Tongue (tissue), 2 donors: ENCODE results near the gene ZBTB12. TPM values are rescaled to one million over a fixed set of nuclear protein-coding genes. Genes with fewer than 3 reads are reported as not detected.

ENCODE experiments used
- DNase-seq: peaks from one replicate; pipeline ENCODE4 v3.0.0-alpha.2; 2015
- total RNA-seq: library from RNA; depleted of rRNA; stranded (reverse); fragments of >200 nt; gene quantifications from one replicate; pipeline ENCODE4 v1.2.3, GENCODE V29; 2014

The ZBTB12 gene
- total RNA-seq, 1 donor from 2014 or later = 5.7 TPM

DNA sequence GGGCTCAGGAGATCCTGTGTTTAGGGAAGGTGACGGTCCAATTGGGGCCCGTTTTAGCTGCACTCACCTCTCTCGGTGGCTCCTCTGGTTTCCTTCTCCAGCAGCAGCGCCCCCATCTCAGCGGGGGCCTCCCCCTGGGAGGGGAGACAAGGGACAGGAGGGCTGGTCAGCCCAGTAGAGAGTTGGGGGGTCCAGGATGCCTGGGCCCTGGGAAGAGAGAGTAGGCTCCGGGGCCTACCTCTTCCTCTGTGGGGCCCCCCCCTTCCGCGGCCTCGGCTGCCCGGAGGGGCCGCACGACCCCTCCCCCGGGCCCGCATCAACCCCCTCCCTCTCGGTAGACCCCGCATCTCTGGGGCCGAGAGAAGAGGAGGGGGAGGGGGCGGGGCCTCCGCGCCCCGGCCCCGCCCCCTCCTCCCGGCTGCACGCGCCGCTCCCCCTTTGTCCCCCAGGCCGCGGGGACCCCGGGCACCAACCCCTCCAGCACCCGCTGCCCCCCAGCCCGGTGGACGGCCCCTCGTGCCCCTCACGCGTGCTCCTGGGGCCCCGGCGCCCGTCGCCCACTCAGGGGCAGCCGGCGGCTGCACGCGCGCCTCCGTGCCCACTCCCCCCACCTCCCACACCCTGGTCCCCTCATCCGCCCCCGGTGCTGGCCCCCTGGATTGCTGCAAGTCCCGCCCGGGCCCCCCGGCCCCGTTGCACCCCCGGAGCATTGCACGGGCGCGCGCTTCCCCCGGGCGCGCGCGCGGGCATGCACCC is 4.9 kb downstream of the ZBTB12 start:
- DNase-seq = no peak

DNA sequence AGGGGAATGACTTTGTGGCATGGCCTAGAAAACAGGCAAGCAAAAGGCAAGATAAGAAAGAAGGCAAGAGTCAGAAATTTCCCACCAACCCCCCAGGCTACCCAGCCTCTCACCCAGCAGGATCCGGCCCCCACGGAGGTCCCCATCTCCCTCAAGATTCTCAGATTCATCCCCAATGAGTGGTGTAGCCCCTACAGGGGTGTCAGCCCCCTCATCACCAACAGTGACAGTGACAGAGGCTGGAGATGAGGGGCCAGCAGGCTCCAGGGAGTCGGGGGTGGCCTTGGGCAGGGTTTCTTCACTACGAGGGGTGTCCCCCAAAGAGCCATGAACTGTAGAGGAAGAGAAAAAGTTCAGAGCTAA is 5.4 kb downstream of the ZBTB12 start:
- no peak for DNase-seq

DNA sequence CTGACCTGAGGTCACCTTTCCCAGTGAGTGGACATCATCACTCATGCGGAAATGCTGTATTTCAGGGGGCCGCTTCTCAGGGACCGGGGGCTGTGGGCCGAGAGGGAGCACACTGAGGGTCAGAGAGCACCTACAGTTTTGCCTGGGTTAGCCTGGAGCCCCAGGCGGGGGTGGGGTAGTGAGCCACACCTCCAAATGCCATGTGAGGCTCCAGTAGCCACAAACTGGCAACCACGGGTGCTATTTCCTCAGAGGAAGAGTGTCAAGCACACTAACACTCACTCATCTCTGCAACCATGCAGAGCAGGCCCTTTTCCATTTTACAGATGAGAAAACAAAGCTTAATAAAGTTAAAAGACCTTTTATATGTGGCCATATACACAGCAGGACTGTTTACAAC is 9.1 kb downstream of the ZBTB12 start:
- DNase-seq = no peak

- no peak for DNase-seq
These were observed 12.4 kb downstream of the ZBTB12 start for GRCh38 chr6:31889331-31889972.

DNA sequence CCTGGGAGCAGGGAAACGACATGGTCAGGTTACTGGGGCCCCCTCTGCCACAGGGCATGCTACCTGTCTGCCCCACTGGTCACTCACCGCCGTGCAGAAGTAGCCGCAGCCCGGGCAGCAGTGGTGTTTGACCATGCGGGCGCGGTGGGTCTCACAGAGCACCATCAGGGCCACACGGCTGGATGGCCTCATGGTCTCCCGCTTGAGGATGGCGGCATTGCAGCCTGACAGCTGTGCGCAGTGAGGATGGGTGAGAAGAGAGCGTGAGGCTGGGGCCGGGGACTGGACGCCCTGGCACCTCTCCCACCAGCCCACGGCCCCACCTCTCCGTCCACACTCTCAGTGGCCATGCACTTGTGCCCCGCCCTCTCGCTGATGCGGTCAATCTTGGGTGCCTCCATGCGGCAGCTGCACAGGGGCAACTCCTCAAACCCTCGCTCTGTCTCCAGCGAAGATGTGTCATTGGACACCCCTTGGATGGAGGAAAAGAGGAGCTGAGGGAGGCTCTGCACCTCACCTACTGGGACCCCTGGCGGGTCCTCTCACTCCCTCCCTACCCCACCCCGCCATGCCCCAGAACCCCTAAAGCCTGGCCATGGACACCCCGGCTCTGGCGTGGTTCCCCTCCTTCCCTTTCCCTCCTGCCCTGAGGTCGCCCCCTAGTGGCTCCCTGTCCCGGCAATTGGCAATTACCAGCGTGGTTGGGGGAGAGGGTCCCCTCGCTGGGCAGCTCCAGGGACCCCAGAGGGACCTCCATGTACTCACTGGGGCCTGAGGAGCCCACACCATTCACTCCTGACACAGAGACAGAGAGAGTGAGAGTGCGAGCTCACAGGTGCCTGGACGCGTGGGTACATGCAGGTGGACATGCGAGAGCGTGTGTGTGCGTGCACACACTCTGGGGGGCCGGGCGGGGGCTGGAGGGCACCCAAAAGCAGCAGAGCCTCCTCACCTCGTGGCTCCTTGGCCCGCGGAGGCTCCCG is 13.3 kb downstream of the ZBTB12 start:
- DNase-seq = peak; percentile 27

DNA sequence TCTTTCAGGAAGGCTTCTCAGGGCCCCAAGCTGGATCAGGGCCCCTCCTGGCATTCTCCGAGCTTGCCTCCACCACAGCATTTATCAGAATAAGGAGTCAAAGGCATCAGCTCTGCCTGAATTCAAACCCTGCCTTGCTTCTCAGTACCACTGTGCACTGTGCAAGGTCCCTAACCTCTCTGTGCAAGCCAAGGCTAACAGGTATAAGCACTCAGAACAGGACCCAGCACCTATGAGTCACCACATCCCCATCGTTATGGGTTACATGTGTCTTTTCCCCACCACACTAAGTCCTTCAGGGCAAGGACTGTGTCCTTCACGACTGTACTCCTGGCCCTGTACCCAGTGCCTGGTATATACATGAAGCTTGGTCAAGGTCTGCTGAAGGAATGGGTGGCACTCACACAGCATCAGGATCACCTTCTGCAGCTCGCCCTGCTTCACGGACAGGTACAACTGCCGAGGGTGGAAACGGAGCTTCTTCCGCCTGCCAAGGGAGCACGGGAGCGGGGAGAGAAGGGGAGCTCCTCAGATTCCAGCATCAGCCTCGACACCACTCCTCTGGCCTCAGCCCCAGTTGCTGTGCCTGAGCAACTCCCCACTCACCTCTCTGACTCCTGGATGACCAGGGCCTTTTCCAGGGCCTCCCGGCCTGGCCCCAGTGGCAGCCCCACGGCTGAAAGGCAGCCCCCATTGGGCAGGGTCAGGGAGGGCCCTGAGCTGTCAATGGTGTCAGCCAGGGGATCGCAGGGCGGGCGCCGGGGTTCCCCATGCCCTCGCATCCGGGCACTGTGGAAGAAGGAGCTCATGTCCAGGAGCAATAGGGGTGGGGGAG is 14.5 kb downstream of the ZBTB12 start:
- no peak for DNase-seq

GRCh38 chr6:31886541-31886991 is 15.3 kb downstream of the ZBTB12 start:
- no peak for DNase-seq

DNA sequence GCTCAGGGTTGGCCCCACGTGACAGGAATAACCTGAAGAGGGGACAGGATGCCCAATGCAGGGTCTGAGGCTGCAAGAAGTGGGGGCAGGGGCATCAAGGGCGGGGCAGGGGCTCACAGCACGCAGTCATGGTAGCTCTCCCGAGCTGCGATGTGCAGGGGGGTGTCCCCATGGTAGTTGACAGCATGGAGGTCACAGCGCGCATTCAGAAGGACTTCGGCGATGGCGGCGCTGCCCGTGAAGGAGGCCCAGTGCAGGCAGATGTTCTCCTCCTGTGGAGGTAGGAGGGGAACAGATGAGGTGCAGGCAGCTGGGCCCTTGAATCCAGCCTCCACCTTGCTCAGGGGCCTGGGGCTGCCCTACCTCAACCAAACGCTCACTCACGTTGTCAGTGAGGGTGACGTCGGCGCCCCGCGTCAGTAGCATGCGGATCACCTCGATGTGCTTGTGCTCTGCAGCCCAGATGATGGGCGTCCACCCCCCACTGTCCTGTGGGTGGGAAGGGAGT is 17.3 kb downstream of the ZBTB12 start:
- no peak for DNase-seq

DNA sequence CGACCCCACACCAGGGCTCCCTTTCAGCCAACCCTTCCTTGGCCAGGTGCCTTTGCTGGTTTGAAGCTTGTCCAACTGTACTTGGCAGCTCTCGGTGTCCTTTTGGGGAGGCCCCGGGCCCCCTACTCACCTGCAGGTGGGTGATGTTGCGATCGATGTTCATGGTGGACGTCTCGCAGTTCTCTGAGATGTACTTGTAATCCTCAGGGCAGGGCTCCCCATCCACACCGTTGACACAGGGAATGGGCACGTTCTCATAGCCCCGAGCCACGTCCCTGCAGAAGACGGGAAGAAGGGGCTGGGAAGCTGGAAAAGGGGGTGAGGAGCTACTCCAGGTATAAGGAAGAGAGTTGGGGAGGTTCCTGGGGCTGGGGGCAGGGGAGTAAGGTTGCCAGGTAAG is 18.2 kb downstream of the ZBTB12 start:
- no peak for DNase-seq

DNA sequence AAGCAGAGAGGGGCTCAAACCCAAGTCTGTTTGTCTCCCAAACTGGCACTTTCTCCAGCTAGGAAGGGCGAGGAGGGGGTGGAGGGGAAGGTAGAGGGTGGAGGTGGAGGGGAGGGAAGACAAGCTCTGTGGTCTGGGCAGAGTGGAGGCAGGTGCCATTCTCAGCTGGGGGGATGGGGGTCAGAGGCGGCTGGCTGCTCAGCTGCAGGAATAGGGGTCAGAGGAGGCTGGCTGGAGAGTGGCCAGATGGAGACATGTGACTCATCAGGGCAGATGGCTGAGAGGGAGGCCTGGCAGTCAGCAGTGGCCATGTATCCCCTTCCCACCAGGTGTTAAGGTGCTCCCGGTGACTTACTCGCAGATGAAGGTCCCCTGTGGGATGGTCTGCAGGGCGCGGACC is 19.5 kb downstream of the ZBTB12 start:
- no peak for DNase-seq

DNA sequence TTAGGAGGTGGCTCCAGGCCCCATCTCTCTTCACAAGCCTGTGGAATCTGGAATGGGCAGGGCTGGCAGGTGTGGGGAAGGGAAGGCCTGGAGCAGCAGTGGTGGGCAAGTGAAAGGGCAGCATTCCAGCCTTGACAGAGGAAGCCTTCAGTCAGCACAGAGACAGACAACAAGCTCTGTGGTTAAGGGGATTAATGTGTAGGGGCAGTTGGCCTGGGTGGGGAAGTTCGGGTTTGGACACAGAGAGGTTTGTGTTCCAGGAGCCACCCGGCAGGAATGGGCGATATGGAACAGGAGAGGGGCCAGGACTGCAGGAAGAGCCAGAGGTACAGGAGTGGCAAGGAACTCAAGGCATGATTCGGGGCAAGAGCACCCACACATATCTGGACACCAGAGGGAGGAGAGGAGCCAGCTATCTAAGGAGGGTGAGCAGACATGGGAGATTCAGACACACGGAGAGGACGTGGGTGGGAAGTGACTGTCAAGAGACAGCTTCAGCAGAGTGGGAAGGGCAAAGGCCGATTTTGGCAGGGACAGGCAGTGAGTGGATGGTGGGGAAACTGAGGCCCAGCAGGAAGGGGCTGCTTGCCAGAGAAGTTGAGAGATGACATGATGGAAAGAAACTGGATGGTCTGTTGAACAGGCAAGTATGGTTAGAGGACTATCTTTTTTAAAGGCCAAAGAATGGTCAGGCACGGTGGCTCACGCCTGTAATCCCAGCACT is 20.6 kb downstream of the ZBTB12 start:
- DNase-seq = no peak

DNA sequence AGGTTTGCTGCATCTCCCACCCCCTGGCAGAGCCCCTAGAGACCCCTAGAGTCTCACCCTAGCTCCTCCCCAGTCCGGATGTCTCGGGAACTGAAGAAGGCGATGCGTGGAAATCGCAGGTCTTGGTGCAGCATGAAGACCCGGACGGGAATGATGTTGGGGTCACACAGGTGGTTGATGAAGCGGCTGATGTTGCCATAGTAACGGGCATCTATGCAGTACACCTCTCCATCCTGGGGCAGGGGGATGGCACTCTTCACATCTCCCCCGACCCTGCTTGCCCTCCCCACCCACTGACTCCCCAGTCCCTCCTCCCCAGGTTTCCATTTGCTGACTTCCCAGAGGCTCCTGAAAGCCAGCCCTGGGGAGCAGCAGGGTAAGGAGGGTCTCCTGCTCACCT is 21.3 kb downstream of the ZBTB12 start:
- DNase-seq = no peak

DNA sequence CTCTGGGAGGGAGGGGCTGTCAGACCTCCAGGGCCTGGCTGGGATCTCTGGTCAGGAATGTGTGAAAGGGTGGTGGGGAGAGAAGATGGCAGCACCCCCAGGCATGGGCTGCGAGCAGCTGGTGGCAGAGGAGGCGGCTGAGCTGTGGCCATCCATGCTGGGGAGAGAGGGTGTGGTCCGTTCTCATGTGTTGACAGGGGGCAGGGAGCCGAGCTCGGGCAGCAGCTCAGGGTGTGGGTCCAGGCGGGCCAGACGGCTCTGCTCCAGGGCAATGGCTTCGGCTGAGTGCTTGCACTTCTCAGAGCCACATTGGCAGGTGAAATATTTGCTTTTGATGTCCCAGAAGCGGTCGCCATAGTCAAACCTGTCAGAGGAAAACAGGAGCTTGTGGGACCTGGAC is 22.0 kb downstream of the ZBTB12 start:
- DNase-seq = peak; percentile 16

DNA sequence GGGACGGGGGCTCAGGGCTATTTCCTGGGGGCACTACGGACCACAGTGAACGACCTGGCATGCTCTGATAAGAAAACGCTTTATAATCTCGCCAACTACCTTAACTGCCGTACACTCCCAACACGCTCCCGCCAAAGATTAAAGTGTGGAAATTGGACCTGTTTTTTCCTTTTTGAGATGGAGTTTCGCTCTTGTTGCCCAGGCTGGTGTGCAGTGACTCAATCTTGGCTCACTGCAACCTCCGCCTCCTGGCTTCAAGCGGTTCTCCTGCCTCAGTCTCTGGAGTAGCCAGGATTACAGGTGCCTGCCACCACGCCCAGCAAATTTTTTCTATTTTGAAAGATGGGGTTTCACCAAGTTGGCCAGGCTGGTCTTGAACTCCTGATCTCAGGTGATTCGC is 22.7 kb downstream of the ZBTB12 start:
- DNase-seq = no peak

GRCh38 chr6:31878726-31879125 is 23.2 kb downstream of the ZBTB12 start, which contains the start of gene SLC44A4:
SLC44A4 (minus strand) TSS chr6:31878997; CDS start chr6:31878980, 17 bp downstream.
- no peak for DNase-seq

DNA sequence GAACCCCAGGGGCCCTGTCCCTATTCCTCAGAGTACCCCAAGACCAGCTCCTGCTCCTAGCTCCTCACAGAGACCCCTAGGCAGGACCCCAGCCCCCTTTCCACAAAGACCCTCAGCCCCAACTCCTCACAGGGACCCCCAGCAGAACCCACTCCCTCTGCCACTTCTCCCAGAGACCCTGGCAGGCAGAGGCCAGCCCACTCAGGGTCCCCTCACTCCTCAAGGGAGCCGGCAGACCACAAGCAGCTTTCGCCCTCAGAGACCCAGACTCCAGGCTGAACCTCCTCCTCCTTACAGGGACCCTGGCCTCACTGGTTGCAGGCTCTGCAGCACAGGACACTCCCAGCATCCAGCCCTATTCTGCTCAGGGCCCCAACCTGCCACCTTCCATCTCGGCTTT is 23.7 kb downstream of the ZBTB12 start:
- DNase-seq = no peak

GRCh38 chr6:31877651-31878161 is 24.2 kb downstream of the ZBTB12 start:
- no peak for DNase-seq

DNA sequence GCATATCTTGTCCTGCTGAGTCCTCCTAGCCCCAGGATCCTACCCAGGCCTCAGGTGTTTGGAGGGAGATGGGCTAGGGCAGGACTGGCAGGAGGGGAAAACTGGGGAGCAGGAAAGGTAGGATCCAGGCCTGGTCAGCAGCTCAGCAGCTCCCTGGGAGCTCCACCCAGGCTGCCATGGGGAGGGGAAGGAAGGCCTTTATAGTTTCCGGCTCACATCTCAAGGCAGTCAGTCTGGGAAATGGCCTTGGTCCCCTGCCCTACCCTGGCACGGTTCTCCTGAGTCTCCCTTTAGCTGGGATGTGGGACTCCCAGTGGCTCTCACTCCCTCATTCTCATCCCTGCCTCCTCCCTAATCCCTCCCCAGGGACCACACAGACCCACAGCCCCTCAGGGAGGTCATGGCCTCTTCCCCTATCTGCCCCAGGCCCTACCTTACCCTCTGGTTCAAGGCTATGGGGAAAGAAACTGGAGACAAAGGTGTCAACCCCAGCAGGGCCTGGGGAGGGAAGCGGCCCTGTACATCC is 24.7 kb downstream of the ZBTB12 start:
- no peak for DNase-seq

GRCh38 chr6:31876357-31876756 is 25.5 kb downstream of the ZBTB12 start:
- DNase-seq = no peak

DNA sequence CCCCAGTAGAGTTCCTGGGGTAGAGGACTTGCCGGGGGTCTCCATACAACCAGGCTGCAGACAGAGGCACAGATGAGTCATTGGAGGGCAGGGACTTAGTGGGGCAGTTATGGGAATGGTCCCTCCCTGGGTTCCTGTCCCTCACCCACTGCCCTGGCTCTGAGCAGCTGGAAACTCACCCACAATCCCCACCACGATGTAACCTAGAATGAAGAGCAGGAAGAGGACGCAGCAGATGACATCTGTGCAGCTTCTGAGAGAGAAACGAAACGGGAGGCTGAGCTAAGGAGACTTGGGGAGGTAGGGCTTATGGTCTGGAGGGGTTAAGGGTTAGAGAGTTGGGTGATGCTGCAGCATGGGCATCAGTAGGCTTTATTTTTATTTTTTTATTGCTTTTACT is 26.0 kb downstream of the ZBTB12 start:
- no peak for DNase-seq
